H9 (cell line): Measurements from ENCODE around the gene KDM1B. TPM values are rescaled to one million over a fixed set of nuclear protein-coding genes. Genes with fewer than 3 reads are reported as not detected.

Source experiments
- DNase-seq: peaks from one replicate; pipeline ENCODE4 v3.0.0-alpha.2; 2017
- H2AFZ ChIP-seq: one replicate; pipeline ENCODE4 v1.6.1; 2013; ENCODE audit warnings: mild to moderate bottlenecking, low read length, control low read depth, moderate library complexity
- H2AK5ac ChIP-seq: 2 replicates; pipeline ENCODE4 v1.6.1; 2013; ENCODE audit warnings: low read length, control low read depth, mixed read lengths; ENCODE audit not compliant: insufficient read length
- H2BK120ac ChIP-seq: one replicate; pipeline ENCODE4 v1.6.1; 2013; ENCODE audit warnings: low read depth, mild to moderate bottlenecking, low read length, control low read depth, inconsistent platforms; ENCODE audit not compliant: poor library complexity, severe bottlenecking
- H2BK12ac ChIP-seq: 2 replicates; pipeline ENCODE4 v1.6.1; 2013; ENCODE audit warnings: low read length, control low read depth, mixed read lengths, low read depth; ENCODE audit not compliant: insufficient read length
- H2BK15ac ChIP-seq: 2 replicates; pipeline ENCODE4 v1.6.1; 2013; ENCODE audit warnings: low read depth, low read length, control low read depth
- H2BK20ac ChIP-seq: one replicate; pipeline ENCODE4 v1.6.1; 2013; ENCODE audit warnings: low read depth, mild to moderate bottlenecking, low read length, control low read depth, inconsistent platforms; ENCODE audit not compliant: poor library complexity, severe bottlenecking
- H2BK5ac ChIP-seq: 2 replicates; pipeline ENCODE4 v1.6.1; 2013; ENCODE audit warnings: low read length, control low read depth, mixed read lengths; ENCODE audit not compliant: insufficient read length
- H3K14ac ChIP-seq: 2 replicates; pipeline ENCODE4 v1.6.1; 2013; ENCODE audit warnings: low read length, control low read depth; ENCODE audit not compliant: insufficient read depth
- H3K18ac ChIP-seq: 2 replicates; pipeline ENCODE4 v1.6.1; 2013; ENCODE audit warnings: low read depth, mild to moderate bottlenecking, mixed read lengths, low read length, control low read depth; ENCODE audit not compliant: insufficient read length
- H3K23ac ChIP-seq: 2 replicates; pipeline ENCODE4 v1.6.1; 2013; ENCODE audit warnings: low read length, control low read depth, mixed read lengths, low read depth; ENCODE audit not compliant: insufficient read length
- H3K23me2 ChIP-seq: 2 replicates; pipeline ENCODE4 v1.6.1; 2013; ENCODE audit warnings: low read depth, mild to moderate bottlenecking, mixed read lengths, low read length, control low read depth; ENCODE audit not compliant: insufficient read length, poor library complexity, severe bottlenecking
- H3K27ac ChIP-seq: 2 replicates; pipeline ENCODE4 v1.5.1; 2013; ENCODE audit warnings: low read length, control low read depth, mixed read lengths, low read depth; ENCODE audit not compliant: insufficient read length
- H3K27me3 ChIP-seq: 2 replicates; pipeline ENCODE4 v1.6.1; 2013; ENCODE audit warnings: low read length, control low read depth, inconsistent platforms; ENCODE audit not compliant: insufficient read depth
- H3K4ac ChIP-seq: 2 replicates; pipeline ENCODE4 v1.6.1; 2013; ENCODE audit warnings: low read depth, mild to moderate bottlenecking, control low read depth, inconsistent platforms, low read length, moderate library complexity
- H3K4me1 ChIP-seq: 2 replicates; pipeline ENCODE4 v1.6.1; 2013; ENCODE audit warnings: low read length, control low read depth, inconsistent platforms; ENCODE audit not compliant: insufficient read depth
- H3K4me2 ChIP-seq: 2 replicates; pipeline ENCODE4 v1.6.1; 2013; ENCODE audit warnings: low read length, control low read depth, mixed read lengths; ENCODE audit not compliant: insufficient read length, insufficient read depth
- H3K56ac ChIP-seq: 2 replicates; pipeline ENCODE4 v1.6.1; 2013; ENCODE audit warnings: low read depth, mild to moderate bottlenecking, mixed read lengths, low read length, control low read depth; ENCODE audit not compliant: insufficient read length
- H3K79me1 ChIP-seq: 2 replicates; pipeline ENCODE4 v1.6.1; 2013; ENCODE audit warnings: low read depth, mild to moderate bottlenecking, moderate library complexity, low read length, control low read depth, inconsistent platforms; ENCODE audit not compliant: insufficient read depth, poor library complexity, severe bottlenecking
- H3K79me2 ChIP-seq: 2 replicates; pipeline ENCODE4 v1.6.1; 2013; ENCODE audit warnings: low read length, control low read depth, inconsistent platforms; ENCODE audit not compliant: insufficient read depth
- H3K9ac ChIP-seq: 2 replicates; pipeline ENCODE4 v1.6.1; 2013; ENCODE audit warnings: low read length, control low read depth, mixed read lengths; ENCODE audit not compliant: insufficient read length; ENCODE audit errors: extremely low read depth
- H3K9me3 ChIP-seq: one replicate; pipeline ENCODE4 v1.6.1; 2013; ENCODE audit warnings: low read depth, low read length, inconsistent platforms; ENCODE audit not compliant: control insufficient read depth
- H3T11ph ChIP-seq: one replicate; pipeline ENCODE4 v1.6.1; 2013; ENCODE audit warnings: mild to moderate bottlenecking, low read length, control low read depth, inconsistent platforms
- H4K20me1 ChIP-seq: one replicate; pipeline ENCODE4 v1.6.1; 2013; ENCODE audit not compliant: control insufficient read depth, insufficient read length, insufficient read depth
- H4K5ac ChIP-seq: 2 replicates; pipeline ENCODE4 v1.6.1; 2013; ENCODE audit warnings: low read depth, mild to moderate bottlenecking, mixed read lengths, low read length, control low read depth; ENCODE audit not compliant: insufficient read length
- H4K8ac ChIP-seq: replicated peaks from 2 replicates; pipeline ENCODE4 v1.6.1; 2013; ENCODE audit warnings: low read length, control low read depth, mixed read lengths, low read depth; ENCODE audit not compliant: insufficient read length
- H4K91ac ChIP-seq: 2 replicates; pipeline ENCODE4 v1.6.1; 2013; ENCODE audit warnings: low read depth, mild to moderate bottlenecking, moderate library complexity, mixed read lengths, low read length, control low read depth; ENCODE audit not compliant: insufficient read length
- H3K27ac Mint-ChIP-seq, 3 experiments: 2 replicates in 2 of 3; 3 replicates in 1 of 3; pipeline ENCODE4 v1.8.0; 2020 to 2021; ENCODE audit warnings: mixed read lengths in 3 of 3, mild to moderate bottlenecking in 1 of 3, moderate library complexity in 1 of 3
- H3K27me3 Mint-ChIP-seq: 2 replicates; pipeline ENCODE4 v1.8.0; 2021; ENCODE audit warnings: low read depth, mild to moderate bottlenecking, moderate library complexity, mixed read lengths
- H3K36me3 Mint-ChIP-seq, 3 experiments: 2 replicates in 2 of 3; 3 replicates in 1 of 3; pipeline ENCODE4 v1.8.0; 2020 to 2021; ENCODE audit warnings: low read depth in 3 of 3, mixed read lengths in 3 of 3; ENCODE audit not compliant: insufficient read depth in 1 of 3
- H3K4me1 Mint-ChIP-seq, 2 experiments: 2 replicates each; pipeline ENCODE4 v1.8.0; 2020; ENCODE audit warnings: mixed read lengths in 2 of 2
- H3K4me3 Mint-ChIP-seq, 2 experiments: 2 replicates in 1 of 2; 3 replicates in 1 of 2; pipeline ENCODE4 v1.8.0; 2020 to 2021; ENCODE audit warnings: mild to moderate bottlenecking in 2 of 2, mixed read lengths in 2 of 2, moderate library complexity in 1 of 2
- H3K9me3 Mint-ChIP-seq, 2 experiments: 2 replicates in 1 of 2; 3 replicates in 1 of 2; pipeline ENCODE4 v1.8.0; 2020; ENCODE audit warnings: mild to moderate bottlenecking in 2 of 2, mixed read lengths in 2 of 2, moderate library complexity in 1 of 2
- WGBS: extraction: QIAGEN DNeasy Blood & Tissue Kit; methylation state at CpG from one replicate; pipeline ENCODE4 v1.1.7; 2013; ENCODE audit warnings: missing lambda C conversion rate, low lambda C conversion rate, mixed read lengths; ENCODE audit not compliant: insufficient read length; ENCODE audit errors: extremely low coverage; 5-methylcytosine and 5-hydroxymethylcytosine counted together
- total RNA-seq: library from RNA; stranded (reverse); gene quantifications from 2 replicates; pipeline ENCODE4 v1.2.1, GENCODE V29; 2021
- TF ChIP-seq, protein P1 (sequence below): fragments of 200-600 bp; sonication (generic); conservative IDR thresholded peaks from 3 replicates; pipeline ENCODE4 v1.8.0; 2021; ENCODE audit warnings: antibody characterized with exemption, mild to moderate bottlenecking

The KDM1B gene
- total RNA-seq, 1 experiment from 2014 or later: 5.4 TPM

DNA sequence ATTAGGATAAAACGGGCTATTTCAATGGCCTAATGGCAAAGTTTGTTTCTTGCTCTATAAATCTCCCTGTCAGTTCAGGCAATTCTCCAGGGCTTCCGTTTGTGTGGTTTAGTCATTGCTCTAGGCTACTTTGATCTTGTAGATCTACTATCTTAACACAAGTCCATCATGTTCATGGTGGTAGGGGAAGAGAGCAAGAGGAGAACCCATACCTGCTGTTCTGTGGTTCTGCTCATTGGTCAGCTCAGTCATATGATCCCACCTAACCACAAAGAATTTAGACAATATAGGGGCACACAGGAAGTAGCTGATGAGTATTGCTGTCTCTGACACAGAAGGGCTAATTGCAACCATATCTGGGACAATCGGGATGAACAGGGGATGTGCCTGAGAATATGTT lies 114.0 kb downstream of the KDM1B start:
- DNase-seq: no peak
- Mint-ChIP-seq H3K4me1 (peaks cover 10 to 12% of the 10 kb centered on the region in 2 experiments), H3K4me3 (no peak overlapping the region), H3K9me3 (no peaks in the 10 kb centered on the region; a peak in 3 of 5 replicates), H3K27ac (no peak overlapping the region), H3K27me3 (peaks cover 5% of the 10 kb centered on the region), H3K36me3 (no peaks in the 10 kb centered on the region; a peak in 1 of 7 replicates)
- Histone ChIP-seq H3K27me3 (no peaks in the 10 kb centered on the region), H4K5ac (no peak overlapping the region), H3K79me2 (no peaks in the 10 kb centered on the region), H2BK120ac (no peak overlapping the region), H3K14ac (no peak overlapping the region), H2BK12ac (no peak overlapping the region), H3T11ph (no peak overlapping the region), H4K8ac (no peak overlapping the region), H3K23ac (no peak overlapping the region), H2AFZ (no peak overlapping the region), H3K27ac (no peak overlapping the region), H3K4ac (no peak overlapping the region), H4K91ac (no peak overlapping the region), H3K79me1 (no peaks in the 10 kb centered on the region), H2BK15ac (no peak overlapping the region), H2BK20ac (no peak overlapping the region), H3K4me2 (no peak overlapping the region), H2AK5ac (no peak overlapping the region), H4K20me1 (no peaks in the 10 kb centered on the region), H3K23me2 (peaks cover 3% of the 10 kb centered on the region), H3K18ac (no peak overlapping the region), H3K9ac (no peak overlapping the region), H3K56ac (no peak overlapping the region), H2BK5ac (no peak overlapping the region), H3K9me3 (no peaks in the 10 kb centered on the region), H3K4me1 (peaks cover 5% of the 10 kb centered on the region; the same call in 1 of the 2 replicates)
- WGBS: no CpG with 5 or more reads among the region's 3 CpGs
- TF ChIP-seq, protein P1, sequence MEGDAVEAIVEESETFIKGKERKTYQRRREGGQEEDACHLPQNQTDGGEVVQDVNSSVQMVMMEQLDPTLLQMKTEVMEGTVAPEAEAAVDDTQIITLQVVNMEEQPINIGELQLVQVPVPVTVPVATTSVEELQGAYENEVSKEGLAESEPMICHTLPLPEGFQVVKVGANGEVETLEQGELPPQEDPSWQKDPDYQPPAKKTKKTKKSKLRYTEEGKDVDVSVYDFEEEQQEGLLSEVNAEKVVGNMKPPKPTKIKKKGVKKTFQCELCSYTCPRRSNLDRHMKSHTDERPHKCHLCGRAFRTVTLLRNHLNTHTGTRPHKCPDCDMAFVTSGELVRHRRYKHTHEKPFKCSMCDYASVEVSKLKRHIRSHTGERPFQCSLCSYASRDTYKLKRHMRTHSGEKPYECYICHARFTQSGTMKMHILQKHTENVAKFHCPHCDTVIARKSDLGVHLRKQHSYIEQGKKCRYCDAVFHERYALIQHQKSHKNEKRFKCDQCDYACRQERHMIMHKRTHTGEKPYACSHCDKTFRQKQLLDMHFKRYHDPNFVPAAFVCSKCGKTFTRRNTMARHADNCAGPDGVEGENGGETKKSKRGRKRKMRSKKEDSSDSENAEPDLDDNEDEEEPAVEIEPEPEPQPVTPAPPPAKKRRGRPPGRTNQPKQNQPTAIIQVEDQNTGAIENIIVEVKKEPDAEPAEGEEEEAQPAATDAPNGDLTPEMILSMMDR: no peak
